AML-193 (cell line): Measurements from ENCODE around the gene PELI1.
"Not testable (repeated sequence)": the region's sequence is repeated elsewhere in the genome, so short reads cannot be mapped to it uniquely, and the experiment has no call there.

ENCODE experiments used
- DNase-seq, 2 experiments: peaks; one replicate each; lab custom pipeline; 2025; lab: John Stamatoyannopoulos, UW

PELI1 gene

GRCh38 chr2:64085936-64086335, 58.3 kb downstream of the PELI1 start:
- DNase-seq, result no peak

DNA sequence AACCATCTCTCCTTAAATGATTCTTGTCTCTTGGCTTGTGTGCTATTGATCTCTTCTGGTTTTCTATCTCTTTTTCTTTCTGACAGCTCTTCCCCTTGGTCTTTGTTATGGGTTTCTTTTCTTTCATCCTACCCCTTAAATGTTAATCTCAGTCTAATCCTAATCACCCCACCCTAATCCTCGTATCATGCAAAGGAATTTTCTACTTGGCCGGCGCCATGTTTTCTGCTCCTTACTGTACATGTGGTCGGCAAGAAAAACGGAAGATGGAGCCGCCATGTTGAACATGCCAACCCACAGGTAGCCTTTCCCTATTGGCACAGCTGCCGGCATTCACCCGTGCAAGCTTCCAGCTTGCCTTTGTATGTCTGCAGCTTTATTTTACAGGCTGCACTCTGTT, 63.2 kb downstream of the PELI1 start:
- no peak for DNase-seq

- no peak for DNase-seq
These were observed 64.0 kb downstream of the PELI1 start for GRCh38 chr2:64080179-64080578.

DNA sequence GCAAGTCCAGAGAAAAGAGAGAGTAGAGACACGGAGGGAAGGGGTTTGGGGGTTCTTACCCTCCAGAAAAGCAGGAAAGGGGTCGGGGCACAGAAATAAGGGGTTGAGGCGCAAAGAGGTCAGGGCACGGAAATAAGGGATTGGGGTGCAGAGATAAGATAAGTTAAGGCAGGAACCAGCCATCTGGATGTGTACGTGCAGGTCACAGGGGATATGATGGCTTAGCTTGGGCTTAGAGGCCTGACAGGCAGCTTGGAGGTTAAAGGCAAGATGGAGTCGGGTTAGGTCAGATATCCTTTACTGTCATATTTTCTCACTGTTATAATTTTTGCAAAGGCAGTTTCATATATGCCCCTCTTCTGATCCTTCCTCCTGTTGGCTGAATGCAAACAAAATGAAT, 64.5 kb downstream of the PELI1 start:
- not testable (repeated sequence) for DNase-seq

DNA sequence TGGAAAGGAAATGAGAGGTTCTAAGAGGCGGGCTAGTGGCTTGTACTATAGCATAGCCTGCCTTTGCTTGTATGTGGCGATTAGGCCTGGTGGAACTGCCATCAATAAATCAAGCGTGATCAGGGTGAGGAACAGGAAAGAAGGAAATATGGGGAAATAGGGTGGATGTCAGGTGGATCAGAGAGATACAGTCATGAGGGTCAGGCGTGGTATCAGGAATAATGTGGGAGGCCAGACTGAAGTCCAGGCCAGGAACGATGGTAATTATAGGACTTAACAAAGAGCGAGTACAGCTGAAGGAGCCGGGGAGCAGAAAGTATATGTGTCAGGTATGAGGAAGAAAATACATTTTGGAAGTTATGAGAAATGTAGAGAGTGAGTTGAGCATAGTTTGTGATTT, 67.4 kb downstream of the PELI1 start:
- DNase-seq, result not testable (repeated sequence)

DNA sequence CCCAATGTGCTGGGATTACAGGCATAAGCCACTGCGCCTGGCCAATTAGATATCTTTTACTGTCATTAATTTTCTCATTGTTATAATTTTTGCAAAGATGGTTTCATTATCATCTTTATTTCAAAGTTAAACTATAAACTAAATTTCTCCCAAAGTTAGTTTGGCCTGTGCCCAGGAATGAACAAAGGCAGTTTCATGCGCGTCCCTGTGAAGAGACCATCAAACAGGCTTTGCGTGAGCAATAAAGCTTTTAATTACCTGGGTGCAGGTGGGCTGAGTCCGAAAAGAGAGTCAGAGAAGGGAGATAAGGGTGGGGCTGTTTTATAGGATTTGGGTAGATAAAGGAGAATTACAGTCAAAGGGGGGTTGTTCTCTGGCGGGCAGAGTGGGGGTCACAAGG, 69.6 kb downstream of the PELI1 start:
- DNase-seq, result not testable (repeated sequence)

- DNase-seq, result no peak
These were observed 76.9 kb downstream of the PELI1 start for GRCh38 chr2:64067326-64067725.

DNA sequence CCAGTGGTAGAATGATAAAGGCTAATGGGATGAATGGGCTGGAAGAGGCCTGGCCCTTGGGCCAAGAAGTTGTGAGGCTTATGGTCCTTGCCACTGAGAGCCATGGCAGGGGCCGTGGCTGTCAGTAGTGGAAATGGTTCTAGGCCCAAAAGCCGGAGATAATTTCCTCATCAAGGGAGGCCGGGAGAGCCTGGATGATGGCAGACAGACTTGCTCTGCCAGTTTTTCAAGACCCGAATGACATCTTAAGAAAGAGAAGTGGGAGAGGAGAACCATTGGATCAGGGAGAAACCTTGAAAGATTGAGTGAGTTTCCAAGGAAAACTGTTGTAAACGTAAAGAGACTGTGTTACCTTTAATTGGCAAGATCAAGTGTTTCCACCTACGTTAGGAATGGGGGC, 78.7 kb downstream of the PELI1 start:
- DNase-seq, result no peak

- no peak for DNase-seq
These were observed 80.3 kb downstream of the PELI1 start for GRCh38 chr2:64063924-64064331.

- no peak for DNase-seq
These were observed 80.8 kb downstream of the PELI1 start for GRCh38 chr2:64063454-64063853.

- no peak for DNase-seq
These were observed 81.4 kb downstream of the PELI1 start for GRCh38 chr2:64062840-64063239.

GRCh38 chr2:64059270-64059669, 85.0 kb downstream of the PELI1 start:
- no peak for DNase-seq

DNA sequence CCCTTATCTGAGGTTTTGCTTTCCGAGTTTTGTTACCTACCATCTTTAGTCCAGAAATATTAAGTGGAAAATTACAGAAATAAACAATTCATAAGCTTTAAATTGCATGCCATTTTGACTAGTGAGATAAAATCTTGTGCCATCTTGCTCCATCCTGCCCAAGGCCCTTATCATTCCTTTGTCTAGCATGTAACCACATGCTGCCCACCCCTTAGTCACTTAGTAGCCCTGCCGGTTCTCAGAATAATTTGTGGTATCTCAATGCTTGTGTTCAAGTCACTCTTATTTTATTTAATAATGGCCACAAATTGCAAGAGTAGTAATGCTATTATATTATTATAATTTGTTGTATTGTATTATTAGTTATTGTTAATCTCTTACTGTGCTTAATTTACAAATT, 88.2 kb downstream of the PELI1 start:
- no peak for DNase-seq

DNA sequence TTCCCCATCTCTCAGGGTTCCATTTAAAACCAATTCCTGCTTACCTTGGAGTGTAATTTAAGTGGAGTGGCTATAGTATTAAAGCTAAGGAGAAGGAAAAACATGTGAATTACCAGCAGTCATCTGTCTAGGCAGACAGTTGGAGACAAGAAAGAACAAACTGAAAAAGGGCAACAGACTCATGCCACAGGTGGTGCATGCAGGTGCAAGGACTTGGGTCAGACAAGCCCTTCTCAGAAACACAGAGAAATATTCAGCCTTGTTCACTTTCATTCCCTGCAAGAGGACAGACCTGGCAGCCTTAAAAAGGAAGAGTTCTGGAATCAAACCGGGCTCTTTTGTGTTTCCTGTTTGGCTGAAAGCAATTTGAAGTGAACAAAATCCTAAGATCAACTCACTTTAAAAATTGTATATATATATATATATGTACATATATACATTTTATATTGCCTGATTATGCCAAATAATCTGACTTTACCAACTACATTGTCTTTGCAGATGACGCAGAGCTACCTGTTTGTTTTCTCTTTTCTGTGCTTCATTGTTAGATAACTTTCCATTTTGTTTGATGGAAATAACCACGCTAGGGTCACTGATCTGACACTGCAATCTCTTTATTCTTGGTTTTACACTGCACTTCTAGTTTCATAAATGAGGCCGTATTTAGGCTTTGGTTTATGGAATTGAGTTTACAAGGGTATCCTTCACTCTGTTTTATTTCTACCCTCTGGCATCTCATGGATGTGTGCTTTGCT, 89.9 kb downstream of the PELI1 start:
- no peak for DNase-seq

- DNase-seq, result peak; percentile 9 to 24
These were observed 91.6 kb downstream of the PELI1 start for GRCh38 chr2:64052463-64053241.

DNA sequence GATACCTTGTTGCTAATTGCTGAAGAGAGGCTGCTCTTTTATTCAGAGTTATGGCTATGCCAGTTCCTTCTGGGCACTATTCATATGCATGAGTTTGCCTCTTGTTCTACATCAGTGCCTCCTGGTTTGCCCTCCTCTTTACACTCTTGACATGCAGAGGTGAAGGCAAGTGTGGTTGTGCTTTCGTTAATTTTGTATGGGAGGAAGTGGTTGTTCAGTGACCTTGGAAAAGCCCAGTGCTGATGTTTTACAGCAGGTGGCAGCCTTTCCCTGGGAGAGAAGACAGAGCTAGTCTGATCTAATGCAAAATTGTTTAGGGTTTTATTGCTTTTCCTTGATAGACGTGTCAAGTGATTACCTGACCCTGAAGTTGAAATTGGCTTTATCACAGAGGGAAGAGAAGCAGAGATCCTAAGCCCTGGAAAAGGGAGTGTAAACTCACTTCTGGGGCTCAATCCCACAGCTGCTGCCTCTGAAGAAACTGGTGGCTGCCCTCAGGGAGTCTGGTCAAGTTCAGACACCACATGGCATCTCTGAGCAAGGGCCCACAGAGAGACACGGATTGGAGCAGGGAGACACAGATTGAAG, 94.5 kb downstream of the PELI1 start:
- peak; percentile 64 to 65 for DNase-seq

DNA sequence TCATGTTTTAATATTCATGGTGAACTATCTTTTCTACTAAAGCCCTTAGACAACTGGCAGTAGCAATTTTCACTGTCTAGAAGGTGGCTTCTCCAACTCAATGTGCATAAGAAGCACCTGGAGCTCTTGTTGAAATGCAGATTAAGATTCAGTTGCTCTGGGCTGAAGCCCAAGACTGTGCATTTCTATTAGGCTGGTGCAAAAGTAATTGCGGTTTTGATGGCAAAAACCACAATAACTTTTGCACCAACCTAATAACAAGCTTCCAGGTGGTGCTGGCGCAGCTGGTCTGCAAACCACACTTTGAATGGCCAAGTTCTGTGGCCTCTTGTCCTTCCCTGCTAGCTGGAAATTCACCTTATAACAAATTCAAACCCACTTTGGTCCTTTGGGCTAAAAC, 98.3 kb downstream of the PELI1 start:
- DNase-seq, result no peak
